Heart left ventricle (tissue), 13 donors: Measurements from ENCODE around the gene APRT.

Source experiments
- POLR2A ChIP-seq, 2 donors: fragments of 450-650 bp; IDR thresholded peaks; one replicate each; pipeline ENCODE4 v1.6.1; 2017; ENCODE audit warnings: antibody characterized with exemption in 2 of 2, mild to moderate bottlenecking in 2 of 2, moderate library complexity in 2 of 2
- TF ChIP-seq, protein P1 (sequence below), 12 donors: fragments of 200-600 bp; sonication (generic) in 4 of 12; IDR thresholded peaks; one replicate each; pipeline versions ENCODE4 v1.5.0 to v1.8.0; 2018 to 2022; ENCODE audit warnings: antibody characterized with exemption in 12 of 12, mild to moderate bottlenecking in 5 of 12
- donor health status: ischemic (EF 13 %, LVEDD 7.1; RV severe dilation, severe dysfunction).
- donor health status: DM: no; HTN: yes; CAD: no.
- donor health status: DM: no; HTN: no; CAD: no.
- donor health status: ischemic (EF 25% LVEDD 6.9; RV normal size, moderate dysfunction).
- donor health status: ischemic (EF 25% LVEDD 5.7; RV mildly dilated, moderate dysfunction).
- donor health status: ischemic (EF 35%, LVEDD 5.7; RV mildly dilated, moderate dysfunction).
- donor health status: nonischemic (EF 11% LVEDD 7.7; RV severe dilation, severe dysfunction).
- donor health status: DM: yes; HTN: yes; CAD: no.
- donor health status: PGD.
- donor health status: ischemic (EF 29% LVEDD 5.4; RV normal size, mild dysfunction).
- donor health status: nonischemic (EF 23%, LVEDD 6.1; RV moderate dilation, normal function).

- TF ChIP-seq, protein P1, sequence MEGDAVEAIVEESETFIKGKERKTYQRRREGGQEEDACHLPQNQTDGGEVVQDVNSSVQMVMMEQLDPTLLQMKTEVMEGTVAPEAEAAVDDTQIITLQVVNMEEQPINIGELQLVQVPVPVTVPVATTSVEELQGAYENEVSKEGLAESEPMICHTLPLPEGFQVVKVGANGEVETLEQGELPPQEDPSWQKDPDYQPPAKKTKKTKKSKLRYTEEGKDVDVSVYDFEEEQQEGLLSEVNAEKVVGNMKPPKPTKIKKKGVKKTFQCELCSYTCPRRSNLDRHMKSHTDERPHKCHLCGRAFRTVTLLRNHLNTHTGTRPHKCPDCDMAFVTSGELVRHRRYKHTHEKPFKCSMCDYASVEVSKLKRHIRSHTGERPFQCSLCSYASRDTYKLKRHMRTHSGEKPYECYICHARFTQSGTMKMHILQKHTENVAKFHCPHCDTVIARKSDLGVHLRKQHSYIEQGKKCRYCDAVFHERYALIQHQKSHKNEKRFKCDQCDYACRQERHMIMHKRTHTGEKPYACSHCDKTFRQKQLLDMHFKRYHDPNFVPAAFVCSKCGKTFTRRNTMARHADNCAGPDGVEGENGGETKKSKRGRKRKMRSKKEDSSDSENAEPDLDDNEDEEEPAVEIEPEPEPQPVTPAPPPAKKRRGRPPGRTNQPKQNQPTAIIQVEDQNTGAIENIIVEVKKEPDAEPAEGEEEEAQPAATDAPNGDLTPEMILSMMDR (IDR thresholded peaks at IDR 0.05) = no peak
- TF ChIP-seq POLR2A (IDR thresholded peaks at IDR 0.05) = no peak
Observed at GRCh38 chr16:88854306-88855111, 42.8 kb upstream of the APRT start.
